T-cell (primary cell): ENCODE measurements around the gene STAT4. TPM values are rescaled to one million over a fixed set of nuclear protein-coding genes. Genes with fewer than 3 reads are reported as not detected.

Source experiments
- ATAC-seq, 4 experiments: fragments of 200-7000 bp in 3 of 4; fragments of 150-1000 bp in 1 of 4; cut with Tn5 transposase; replicated peaks in 1 of 4; 1 replicate in 3 of 4; 2 replicates in 1 of 4; pipeline ENCODE4 v1.10.0; 2021; ENCODE audit warnings: moderate library complexity in 3 of 4, mild to moderate bottlenecking in 2 of 4, moderate number of reproducible peaks in 1 of 4
- CTCF ChIA-PET, 2 donors: fragments of 300-600 bp; sonication (Branson Sonifier 250); formaldehyde crosslinking; loops; one replicate each; lab custom pipeline; 2022; ENCODE audit warnings: antibody characterized with exemption in 2 of 2; lab: Charles Lee
- POLR2A ChIA-PET, 2 donors: fragments of 300-600 bp; sonication (Branson Sonifier 250); formaldehyde crosslinking; loops; one replicate each; lab custom pipeline; 2022; ENCODE audit warnings: antibody characterized with exemption in 2 of 2; lab: Charles Lee
- DNase-seq, 35 experiments: peaks; one replicate each; pipeline versions ENCODE4 v3.0.0 to v3.0.0-alpha.2; 2013 to 2023
- H3K27ac ChIP-seq: one replicate; pipeline ENCODE4 v1.5.1; 2013; ENCODE audit warnings: low read length
- H3K27me3 ChIP-seq, 2 experiments: replicated peaks in 1 of 2; 1 replicate in 1 of 2; 2 replicates in 1 of 2; pipeline versions ENCODE4 v1.6.1 to v1.7.0; 2013; ENCODE audit warnings: low read length in 1 of 2, mixed read lengths in 1 of 2; ENCODE audit not compliant: control insufficient read depth in 2 of 2, insufficient read depth in 2 of 2; ENCODE audit errors: extremely low read depth in 1 of 2
- H3K36me3 ChIP-seq, 2 donors: 1 replicate in 1 of 2; 2 replicates in 1 of 2; pipeline versions ENCODE4 v1.6.1 to v1.7.0; 2013; ENCODE audit warnings: low read length in 1 of 2; ENCODE audit not compliant: control insufficient read depth in 2 of 2, insufficient read depth in 1 of 2; ENCODE audit errors: extremely low read depth in 1 of 2
- H3K4me1 ChIP-seq, 2 experiments: 1 replicate in 1 of 2; 2 replicates in 1 of 2; pipeline versions ENCODE4 v1.6.1 to v1.7.0; 2013; ENCODE audit warnings: low read length in 2 of 2, mixed read lengths in 1 of 2; ENCODE audit not compliant: insufficient read depth in 2 of 2, control insufficient read depth in 1 of 2; ENCODE audit errors: extremely low read depth in 1 of 2
- H3K4me3 ChIP-seq, 2 donors: 1 replicate in 1 of 2; 2 replicates in 1 of 2; pipeline versions ENCODE4 v1.5.1 to v1.7.0; 2013; ENCODE audit warnings: mild to moderate bottlenecking in 2 of 2, low read length in 1 of 2, moderate library complexity in 1 of 2; ENCODE audit not compliant: control insufficient read depth in 1 of 2; ENCODE audit errors: extremely low read depth in 1 of 2
- H3K9me3 ChIP-seq: 2 replicates; pipeline ENCODE4 v1.7.0; 2013
- H3K27ac Mint-ChIP-seq, 2 donors: one replicate each; pipeline ENCODE4 v1.8.0; 2020 to 2021; ENCODE audit warnings: mild to moderate bottlenecking in 2 of 2, mixed read lengths in 2 of 2
- H3K27me3 Mint-ChIP-seq, 2 donors: one replicate each; pipeline ENCODE4 v1.8.0; 2021 to 2022; ENCODE audit warnings: mixed read lengths in 2 of 2
- H3K36me3 Mint-ChIP-seq: one replicate; pipeline ENCODE4 v1.8.0; 2021; ENCODE audit warnings: mixed read lengths
- H3K4me1 Mint-ChIP-seq, 3 donors: one replicate each; pipeline ENCODE4 v1.8.0; 2020 to 2022; ENCODE audit warnings: mixed read lengths in 3 of 3, mild to moderate bottlenecking in 1 of 3
- H3K4me3 Mint-ChIP-seq, 3 donors: one replicate each; pipeline ENCODE4 v1.8.0; 2020 to 2022; ENCODE audit warnings: mild to moderate bottlenecking in 3 of 3, mixed read lengths in 3 of 3, moderate library complexity in 3 of 3
- H3K9me3 Mint-ChIP-seq, 3 donors: one replicate each; pipeline ENCODE4 v1.8.0; 2020 to 2022; ENCODE audit warnings: mixed read lengths in 3 of 3
- WGBS: methylation state at CpG from one replicate; pipeline ENCODE4 v1.1.5; 2013; ENCODE audit warnings: missing lambda C conversion rate; ENCODE audit not compliant: insufficient coverage; 5-methylcytosine and 5-hydroxymethylcytosine counted together
- total RNA-seq, 35 experiments: library from RNA in 6 of 35; stranded (reverse) in 6 of 35; fragments of 120-200 nt in 1 of 35; gene quantifications; one replicate each; pipeline versions ENCODE4 v1.2.1 to v1.2.4 and lab custom pipeline; 2013 to 2026

Gene STAT4
- total RNA-seq, 5 donors from 2014 or later (not counting 1 experiment from before 2014, with no cell fraction given), result 79.5 to 141 (median 91.7) TPM

- no peaks in the 10 kb centered on the region for H3K27me3 Mint-ChIP-seq
- Histone ChIP-seq H3K27ac (no peak overlapping the region), H3K27me3 (no peaks in the 10 kb centered on the region), H3K9me3 (no peaks in the 10 kb centered on the region), H3K36me3 (no peaks in the 10 kb centered on the region), H3K4me3 (no peak overlapping the region), H3K4me1 (peaks cover 7 to 11% of the 10 kb centered on the region in 2 experiments)
- WGBS, result 67% methylated on average over 1 of the region's 2 CpGs
- ChIA-PET CTCF (no interaction called here), POLR2A (no interaction called here)
- no peak overlapping the region for H3K27ac Mint-ChIP-seq
- ATAC-seq, result no peak
- no peak overlapping the region for H3K4me3 Mint-ChIP-seq
- DNase-seq, result no peak
- H3K9me3 Mint-ChIP-seq, result no peaks in the 10 kb centered on the region
- H3K36me3 Mint-ChIP-seq, result no peaks in the 10 kb centered on the region
- peaks cover 16 to 27% (median 17%) of the 10 kb centered on the region in 3 donors for H3K4me1 Mint-ChIP-seq
Observed at GRCh38 chr2:191184457-191184856, 33.7 kb upstream of the STAT4 start.

- no peak overlapping the region for H3K27ac Mint-ChIP-seq
- Histone ChIP-seq H3K4me1 (peaks cover 4% of the 10 kb centered on the region in 2 experiments), H3K27ac (no peak overlapping the region), H3K27me3 (no peaks in the 10 kb centered on the region), H3K36me3 (no peaks in the 10 kb centered on the region), H3K4me3 (no peak overlapping the region), H3K9me3 (no peaks in the 10 kb centered on the region)
- H3K9me3 Mint-ChIP-seq, result no peaks in the 10 kb centered on the region
- DNase-seq, result no peak
- ChIA-PET CTCF (interaction anchor here in 1 of 2 donors (0.6 kb wide), 1 partner anchor 106 kb away, joined by 3 read pairs; no protein-coding TSS in a partner anchor), POLR2A (no interaction called here)
- H3K36me3 Mint-ChIP-seq, result no peaks in the 10 kb centered on the region
- peaks cover 7 to 17% (median 8%) of the 10 kb centered on the region in 3 donors for H3K4me1 Mint-ChIP-seq
- no peaks in the 10 kb centered on the region for H3K27me3 Mint-ChIP-seq
- H3K4me3 Mint-ChIP-seq, result no peak overlapping the region
- no peak for ATAC-seq
Observed at GRCh38 chr2:191183516-191183915, 32.7 kb upstream of the STAT4 start.

GRCh38 chr2:191183081-191183480, 32.3 kb upstream of the STAT4 start:
- Histone ChIP-seq H3K4me3 (no peak overlapping the region), H3K27ac (no peak overlapping the region), H3K27me3 (no peaks in the 10 kb centered on the region), H3K9me3 (no peaks in the 10 kb centered on the region), H3K4me1 (no peaks in the 10 kb centered on the region), H3K36me3 (no peaks in the 10 kb centered on the region)
- H3K4me3 Mint-ChIP-seq, result no peak overlapping the region
- no peak overlapping the region for H3K27ac Mint-ChIP-seq
- DNase-seq, result no peak
- WGBS, result 92% methylated on average over 2 of the region's 2 CpGs
- H3K4me1 Mint-ChIP-seq, result peaks cover 2 to 13% (median 3%) of the 10 kb centered on the region in 3 donors
- no peaks in the 10 kb centered on the region for H3K27me3 Mint-ChIP-seq
- ChIA-PET CTCF (interaction anchor here in 1 of 2 donors (0.6 kb wide), 1 partner anchor 105 kb away, joined by 3 read pairs; no protein-coding TSS in a partner anchor), POLR2A (no interaction called here)
- ATAC-seq, result no peak
- no peaks in the 10 kb centered on the region for H3K36me3 Mint-ChIP-seq
- H3K9me3 Mint-ChIP-seq, result no peaks in the 10 kb centered on the region

DNA sequence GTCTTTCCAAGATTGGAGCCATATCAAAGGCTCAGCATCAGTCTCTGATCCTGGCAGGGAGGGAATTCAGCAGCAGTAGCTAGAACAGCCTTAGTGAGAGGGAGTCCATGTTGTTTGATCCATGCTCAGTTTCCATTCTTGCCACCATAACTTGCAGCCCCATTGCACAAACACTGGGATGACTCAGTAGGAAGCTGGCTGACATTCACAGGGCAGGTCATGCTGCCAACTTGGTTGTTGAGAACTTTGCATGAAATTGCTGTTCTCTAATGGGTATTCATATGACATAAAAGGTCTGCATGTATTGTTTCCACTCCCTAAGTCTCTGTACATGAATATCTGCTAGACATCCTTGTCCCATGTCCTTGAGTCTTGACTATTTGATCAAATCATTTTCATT, 29.9 kb upstream of the STAT4 start:
- H3K27me3 Mint-ChIP-seq, result no peaks in the 10 kb centered on the region

GRCh38 chr2:191180276-191180675, 29.5 kb upstream of the STAT4 start:
- Mint-ChIP-seq H3K27ac (no peak overlapping the region), H3K9me3 (no peaks in the 10 kb centered on the region), H3K27me3 (no peaks in the 10 kb centered on the region), H3K4me3 (no peak overlapping the region), H3K4me1 (peaks cover 6 to 8% (median 6%) of the 10 kb centered on the region in 3 donors), H3K36me3 (no peaks in the 10 kb centered on the region)
- Histone ChIP-seq H3K9me3 (no peaks in the 10 kb centered on the region), H3K36me3 (no peaks in the 10 kb centered on the region), H3K27ac (no peak overlapping the region), H3K27me3 (no peaks in the 10 kb centered on the region), H3K4me1 (no peaks in the 10 kb centered on the region), H3K4me3 (no peak overlapping the region)
- no peak for DNase-seq
- 100% methylated on average over 1 of the region's 2 CpGs for WGBS
- CTCF ChIA-PET, result interaction anchor here in 1 of 2 donors (0.7 kb wide), 1 partner anchor 15 kb away, joined by 3 read pairs; no protein-coding TSS in a partner anchor
- POLR2A ChIA-PET, result no interaction called here
- no peak for ATAC-seq

More for the DNA sequence above, 29.9 kb upstream of the STAT4 start:
- ChIA-PET POLR2A (interaction anchor here in 1 of 2 donors (0.6 kb wide), 1 partner anchor 669 kb away, joined by 3 read pairs; no protein-coding TSS in a partner anchor), CTCF (interaction anchor here in 1 of 2 donors (0.7 kb wide), 1 partner anchor 16 kb away, joined by 3 read pairs; no protein-coding TSS in a partner anchor)
- H3K27me3 ChIP-seq, result no peaks in the 10 kb centered on the region
- H3K4me3 Mint-ChIP-seq, result no peak overlapping the region
- no peak overlapping the region for H3K27ac ChIP-seq
- H3K9me3 Mint-ChIP-seq, result no peaks in the 10 kb centered on the region
- no peak for DNase-seq
- H3K4me1 Mint-ChIP-seq, result peaks cover 4 to 8% (median 6%) of the 10 kb centered on the region in 3 donors
- no peaks in the 10 kb centered on the region for H3K4me1 ChIP-seq
- no peaks in the 10 kb centered on the region for H3K36me3 ChIP-seq
- H3K4me3 ChIP-seq, result no peak overlapping the region
- no peak overlapping the region for H3K27ac Mint-ChIP-seq
- no peaks in the 10 kb centered on the region for H3K36me3 Mint-ChIP-seq
- ATAC-seq, result no peak
- no peaks in the 10 kb centered on the region for H3K9me3 ChIP-seq

GRCh38 chr2:191178806-191179514, 28.2 kb upstream of the STAT4 start:
- no peak overlapping the region for H3K4me3 ChIP-seq
- 94% methylated on average over 5 of the region's 8 CpGs for WGBS
- H3K4me3 Mint-ChIP-seq, result no peak overlapping the region
- H3K27me3 Mint-ChIP-seq, result no peaks in the 10 kb centered on the region
- ChIA-PET CTCF (no interaction called here), POLR2A (no interaction called here)
- ATAC-seq (no peak), DNase-seq (no peak)
- no peaks in the 10 kb centered on the region for H3K27me3 ChIP-seq
- H3K4me1 Mint-ChIP-seq, result peaks cover 6 to 8% (median 6%) of the 10 kb centered on the region in 3 donors
- no peaks in the 10 kb centered on the region for H3K36me3 Mint-ChIP-seq
- H3K36me3 ChIP-seq, result no peaks in the 10 kb centered on the region
- no peak overlapping the region for H3K27ac ChIP-seq
- no peaks in the 10 kb centered on the region for H3K4me1 ChIP-seq
- H3K9me3 Mint-ChIP-seq, result no peaks in the 10 kb centered on the region
- no peaks in the 10 kb centered on the region for H3K9me3 ChIP-seq
- H3K27ac Mint-ChIP-seq, result no peak overlapping the region
